Lower leg skin (tissue), 4 donors: Measurements from ENCODE around the gene NGEF. TPM values are rescaled to one million over a fixed set of nuclear protein-coding genes. Genes with fewer than 3 reads are reported as not detected.

Experiments used
- DNase-seq, 2 donors: peaks; one replicate each; pipeline ENCODE4 v3.0.0-alpha.2; 2019; ENCODE audit warnings: low spot score in 2 of 2
- H3K4me3 ChIP-seq: fragments of 200-600 bp; sonication (generic); 2 replicates; pipeline ENCODE4 v1.5.1; 2017; ENCODE audit warnings: mild to moderate bottlenecking, low read depth; ENCODE audit not compliant: poor library complexity, severe bottlenecking
- POLR2A ChIP-seq, 2 donors: fragments of 450-650 bp; IDR thresholded peaks; one replicate each; pipeline ENCODE4 v1.6.1; 2016 to 2017; ENCODE audit warnings: antibody characterized with exemption in 2 of 2, mild to moderate bottlenecking in 1 of 2, moderate library complexity in 1 of 2
- WGBS, 2 donors: methylation state at CpG; one replicate each; pipeline ENCODE4 v1.1.5; 2018; 5-methylcytosine and 5-hydroxymethylcytosine counted together
- intact Hi-C: fragments of 100-400 bp; cut with DNase I; formaldehyde crosslinking; loops from one replicate; pipeline ENCODE4 v1.15.0; 2023; ENCODE audit warnings: low total_unique reads
- total RNA-seq, 4 donors: library from RNA; depleted of rRNA; stranded (reverse); fragments of >200 nt; gene quantifications; one replicate each; pipeline ENCODE4 v1.1.0, GENCODE V29; 2016
- TF ChIP-seq, protein P1 (sequence below), 3 donors: fragments of 450-650 bp; IDR thresholded peaks; one replicate each; pipeline ENCODE4 v1.5.1; 2016; ENCODE audit warnings: antibody characterized with exemption in 3 of 3, mild to moderate bottlenecking in 3 of 3, moderate library complexity in 2 of 3

The NGEF gene
- total RNA-seq, 4 donors from 2014 or later = 15.7 to 30.3 (median 17.9) TPM

- intact Hi-C loops = no loop called here
- 80 to 82% methylated on average over 20 of the region's 20 CpGs for whole genome bisulfite sequencing, 2 donors
- DNase-seq = peak in 1 of 2 donors; percentile 68
Measured at GRCh38 chr2:232976666-232977437, 36.2 kb downstream of the NGEF start.

GRCh38 chr2:232976176-232976575 lies 36.9 kb downstream of the NGEF start:
- intact Hi-C loops = no loop called here
- H3K4me3 ChIP-seq = no peak overlapping the region
- 91 to 94% methylated on average over 4 of the region's 4 CpGs for WGBS, 2 donors
- peak in 1 of 2 donors; percentile 64 for DNase-seq
- TF ChIP-seq POLR2A (IDR thresholded peaks at IDR 0.05) = no peak
- TF ChIP-seq, protein P1, sequence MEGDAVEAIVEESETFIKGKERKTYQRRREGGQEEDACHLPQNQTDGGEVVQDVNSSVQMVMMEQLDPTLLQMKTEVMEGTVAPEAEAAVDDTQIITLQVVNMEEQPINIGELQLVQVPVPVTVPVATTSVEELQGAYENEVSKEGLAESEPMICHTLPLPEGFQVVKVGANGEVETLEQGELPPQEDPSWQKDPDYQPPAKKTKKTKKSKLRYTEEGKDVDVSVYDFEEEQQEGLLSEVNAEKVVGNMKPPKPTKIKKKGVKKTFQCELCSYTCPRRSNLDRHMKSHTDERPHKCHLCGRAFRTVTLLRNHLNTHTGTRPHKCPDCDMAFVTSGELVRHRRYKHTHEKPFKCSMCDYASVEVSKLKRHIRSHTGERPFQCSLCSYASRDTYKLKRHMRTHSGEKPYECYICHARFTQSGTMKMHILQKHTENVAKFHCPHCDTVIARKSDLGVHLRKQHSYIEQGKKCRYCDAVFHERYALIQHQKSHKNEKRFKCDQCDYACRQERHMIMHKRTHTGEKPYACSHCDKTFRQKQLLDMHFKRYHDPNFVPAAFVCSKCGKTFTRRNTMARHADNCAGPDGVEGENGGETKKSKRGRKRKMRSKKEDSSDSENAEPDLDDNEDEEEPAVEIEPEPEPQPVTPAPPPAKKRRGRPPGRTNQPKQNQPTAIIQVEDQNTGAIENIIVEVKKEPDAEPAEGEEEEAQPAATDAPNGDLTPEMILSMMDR (IDR thresholded peaks at IDR 0.05) = no peak

More at GRCh38 chr2:232976666-232977437, 36.2 kb downstream of the NGEF start:
- TF ChIP-seq POLR2A (IDR thresholded peaks at IDR 0.05) = no peak
- TF ChIP-seq, protein P1 (IDR thresholded peaks at IDR 0.05) = no peak
- H3K4me3 ChIP-seq = no peak overlapping the region

- intact Hi-C loops = no loop called here
- 90 to 93% methylated on average over 7 of the region's 7 CpGs for WGBS, 2 donors
- DNase-seq = peak in 1 of 2 donors; percentile 36
- no peak for TF ChIP-seq POLR2A (IDR thresholded peaks at IDR 0.05)
- TF ChIP-seq, protein P1 (IDR thresholded peaks at IDR 0.05) = no peak
- H3K4me3 ChIP-seq = no peak overlapping the region
Measured at GRCh38 chr2:232974396-232974795, 38.7 kb downstream of the NGEF start.

- intact Hi-C loops = no loop called here
Measured at GRCh38 chr2:232973796-232974195, 39.3 kb downstream of the NGEF start.

GRCh38 chr2:232973011-232973735 lies 39.9 kb downstream of the NGEF start:
- H3K4me3 ChIP-seq = no peak overlapping the region
- WGBS, 2 donors = 64 to 70% methylated on average over 10 of the region's 10 CpGs
- TF ChIP-seq, protein P1 (IDR thresholded peaks at IDR 0.05) = no peak
- TF ChIP-seq POLR2A (IDR thresholded peaks at IDR 0.05) = no peak
- intact Hi-C loops = no loop called here
- DNase-seq = peak in 1 of 2 donors; percentile 40

More at GRCh38 chr2:232973796-232974195, 39.3 kb downstream of the NGEF start:
- 79 to 83% methylated on average over 3 of the region's 3 CpGs for WGBS, 2 donors
- DNase-seq = peak in 1 of 2 donors; percentile 37
- no peak overlapping the region for H3K4me3 ChIP-seq
- TF ChIP-seq, protein P1 (IDR thresholded peaks at IDR 0.05) = no peak
- no peak for TF ChIP-seq POLR2A (IDR thresholded peaks at IDR 0.05)
